ENCODE data around the gene VPS13D.
"Not testable (repeated sequence)": the region's sequence is repeated elsewhere in the genome, so short reads cannot be mapped to it uniquely, and the experiment has no call there.

Gene VPS13D

DNA sequence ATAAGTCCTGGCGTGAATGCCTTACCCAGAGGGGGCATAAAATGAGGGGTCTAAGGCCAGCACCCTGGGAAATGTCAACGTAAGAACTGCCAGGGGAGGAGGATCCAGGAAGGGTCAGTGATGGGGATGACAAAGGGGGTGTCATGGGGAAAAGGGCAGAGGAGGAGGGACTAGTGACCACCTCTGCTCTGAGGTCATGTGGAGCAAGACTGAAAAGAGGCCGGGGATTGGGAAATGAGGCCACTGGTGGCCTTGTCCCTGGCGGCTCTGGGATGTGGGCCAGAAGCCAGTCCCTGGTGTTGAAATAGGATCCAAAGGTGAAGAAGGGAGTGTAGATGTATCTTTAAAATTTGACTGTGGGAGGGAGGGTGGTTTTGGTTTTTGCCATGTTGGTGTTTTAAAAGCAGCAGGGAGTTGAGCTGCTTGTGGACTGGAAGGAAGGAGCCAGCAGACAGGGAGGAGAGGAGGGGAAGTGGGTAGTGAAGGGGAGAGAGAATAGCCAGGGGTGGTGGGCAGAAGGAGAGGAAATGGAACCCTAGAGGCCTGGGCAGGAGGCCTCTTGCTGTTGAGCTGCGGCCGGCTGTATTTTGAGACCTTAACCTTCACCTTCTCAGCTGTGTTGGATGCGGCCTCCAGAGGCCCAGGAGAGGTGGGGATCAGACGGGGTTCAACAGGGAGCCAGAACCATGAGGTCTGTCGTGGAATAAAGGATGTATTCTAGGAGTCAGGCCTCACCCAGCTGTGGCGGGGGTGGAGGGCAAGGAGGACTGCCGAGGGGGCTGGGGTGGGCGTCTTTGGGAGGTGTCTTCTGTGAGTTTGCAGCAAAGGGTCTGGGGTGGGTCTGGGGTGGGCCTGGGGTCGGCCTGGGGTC, 295.7 kb downstream of the VPS13D start:
- DNase-seq = no peak

DNA sequence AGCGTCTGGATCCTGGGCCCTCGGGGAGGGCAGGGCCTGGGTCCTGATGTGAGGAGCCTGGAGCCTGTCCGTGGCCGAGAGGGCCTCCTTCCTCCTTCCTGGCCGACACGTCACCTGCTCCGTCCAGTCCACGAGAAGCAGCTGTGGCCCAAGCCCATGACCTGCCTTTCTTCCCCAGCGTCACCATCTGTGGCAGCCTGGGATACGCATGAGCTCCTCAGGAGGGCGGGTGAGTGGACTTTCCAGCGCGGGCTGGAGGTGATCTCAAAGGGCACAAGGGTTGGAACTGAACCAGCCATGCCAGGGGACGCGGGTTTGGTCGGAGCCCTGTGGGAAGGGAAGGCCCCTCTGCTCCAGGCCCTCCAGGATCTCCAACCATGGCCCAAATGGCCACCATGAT, 297.7 kb downstream of the VPS13D start:
- DNase-seq = no peak

DNA sequence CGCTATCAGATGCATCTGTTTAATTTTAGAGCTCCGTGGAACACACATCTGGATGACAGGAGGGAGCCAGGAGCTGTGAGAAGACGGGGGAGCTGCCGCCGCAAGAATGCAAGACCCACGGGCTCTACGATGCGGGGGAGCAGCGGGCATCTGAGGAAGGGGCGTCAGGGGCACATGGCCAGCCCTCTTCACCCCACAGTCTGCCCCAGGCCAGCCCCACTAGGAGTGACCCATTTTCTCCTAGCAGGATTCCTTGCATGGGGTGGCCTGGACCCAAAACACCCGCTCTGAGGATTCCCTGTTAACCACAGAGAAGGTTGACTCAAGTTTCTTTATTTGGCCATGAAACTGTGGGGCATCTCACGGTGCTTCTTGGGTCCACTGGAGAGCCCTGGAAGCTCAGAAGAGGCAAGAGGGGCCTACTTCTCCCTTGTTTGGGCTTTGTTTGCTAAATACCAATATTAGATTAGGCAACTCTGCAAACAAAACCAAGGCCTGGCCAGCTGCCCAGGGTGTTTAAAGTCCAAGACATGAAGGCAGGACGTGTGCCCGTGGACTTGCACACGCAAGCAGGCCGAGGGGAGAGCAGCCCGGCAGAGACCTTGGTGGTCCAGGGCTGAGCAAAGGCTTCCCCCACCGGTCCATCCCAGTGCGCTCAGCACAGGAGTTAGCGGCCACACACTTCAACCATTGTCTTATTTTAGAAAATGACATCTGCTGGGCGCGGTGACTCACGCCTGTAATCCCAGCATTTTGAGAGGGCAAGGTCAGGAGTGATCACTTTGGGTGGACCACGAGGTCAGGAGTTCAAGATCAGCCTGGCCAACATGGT, 298.4 kb downstream of the VPS13D start:
- no peak for DNase-seq

DNA sequence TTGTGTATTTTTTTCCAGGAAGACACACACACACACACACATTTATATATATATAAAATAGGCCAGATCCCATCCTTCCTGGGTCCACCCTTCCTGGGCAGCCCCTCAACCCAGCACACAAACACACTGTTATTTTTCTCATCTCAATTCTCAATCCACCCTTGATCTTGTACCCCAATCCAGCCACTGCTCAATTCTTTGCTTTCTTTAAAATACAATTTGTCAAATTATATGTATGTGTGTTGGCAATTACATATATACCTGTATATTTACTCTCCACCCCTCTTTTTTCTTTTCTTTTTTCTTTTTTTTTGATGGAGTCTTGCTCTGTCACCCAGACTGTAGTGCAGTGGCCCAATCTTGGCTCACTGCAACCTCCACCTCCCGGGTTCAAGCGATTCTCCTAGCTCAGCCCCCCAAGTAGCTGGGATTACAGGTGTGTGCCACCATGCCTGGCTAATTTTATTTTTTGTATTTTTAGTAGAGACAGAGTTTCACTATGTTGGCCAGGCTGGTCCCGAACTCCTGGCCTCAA, 299.9 kb downstream of the VPS13D start:
- no peak for DNase-seq

DNA sequence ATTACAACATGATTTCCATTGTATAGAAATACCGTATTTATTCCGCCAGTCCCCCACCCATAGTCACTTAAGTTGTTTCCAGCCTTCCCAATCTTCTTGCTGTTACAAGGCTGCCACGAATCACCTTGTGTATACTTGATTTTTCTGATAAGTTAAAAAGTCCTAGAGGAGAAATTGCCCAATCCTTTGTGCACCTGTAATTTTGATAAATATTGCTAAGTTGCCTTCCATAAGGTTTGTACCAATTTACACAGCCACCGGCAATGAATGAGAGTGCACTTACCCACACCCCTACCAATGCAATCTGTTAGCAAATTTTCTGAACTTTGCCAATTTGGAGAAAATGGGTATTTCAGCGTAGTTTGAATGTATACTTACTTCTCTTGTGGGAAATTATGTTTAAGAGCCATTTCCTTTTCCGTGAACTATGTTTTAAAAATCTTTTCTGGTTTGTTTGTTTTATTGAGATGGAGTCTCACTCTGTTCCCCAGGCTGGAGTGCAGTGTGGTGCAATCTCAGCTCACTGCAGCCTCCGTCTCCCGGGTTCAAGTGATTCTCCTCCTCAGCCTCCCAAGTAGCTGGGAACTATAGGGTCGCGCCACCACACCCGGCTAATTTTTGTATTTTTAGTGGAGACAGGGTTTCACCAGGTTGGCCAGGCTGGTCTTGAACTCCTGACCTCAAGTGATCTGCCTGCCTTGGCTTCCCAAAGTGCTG, 300.8 kb downstream of the VPS13D start:
- DNase-seq = no peak

DNA sequence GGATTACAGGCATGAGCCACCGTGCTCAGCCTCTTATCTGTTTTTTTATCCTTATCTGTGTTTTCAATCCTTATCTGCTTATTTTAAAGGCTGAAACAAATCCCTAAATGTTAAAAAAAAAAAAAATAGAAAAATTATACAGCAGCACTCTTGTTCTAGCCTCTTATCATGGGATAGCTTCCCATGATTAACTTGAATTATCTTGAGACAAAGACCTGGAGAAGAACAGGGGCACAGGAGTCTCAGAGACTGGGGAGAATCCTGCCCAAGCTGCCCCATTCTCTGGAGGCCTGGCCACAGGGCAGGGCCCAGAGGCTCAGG, 301.3 kb downstream of the VPS13D start:
- DNase-seq = no peak

DNA sequence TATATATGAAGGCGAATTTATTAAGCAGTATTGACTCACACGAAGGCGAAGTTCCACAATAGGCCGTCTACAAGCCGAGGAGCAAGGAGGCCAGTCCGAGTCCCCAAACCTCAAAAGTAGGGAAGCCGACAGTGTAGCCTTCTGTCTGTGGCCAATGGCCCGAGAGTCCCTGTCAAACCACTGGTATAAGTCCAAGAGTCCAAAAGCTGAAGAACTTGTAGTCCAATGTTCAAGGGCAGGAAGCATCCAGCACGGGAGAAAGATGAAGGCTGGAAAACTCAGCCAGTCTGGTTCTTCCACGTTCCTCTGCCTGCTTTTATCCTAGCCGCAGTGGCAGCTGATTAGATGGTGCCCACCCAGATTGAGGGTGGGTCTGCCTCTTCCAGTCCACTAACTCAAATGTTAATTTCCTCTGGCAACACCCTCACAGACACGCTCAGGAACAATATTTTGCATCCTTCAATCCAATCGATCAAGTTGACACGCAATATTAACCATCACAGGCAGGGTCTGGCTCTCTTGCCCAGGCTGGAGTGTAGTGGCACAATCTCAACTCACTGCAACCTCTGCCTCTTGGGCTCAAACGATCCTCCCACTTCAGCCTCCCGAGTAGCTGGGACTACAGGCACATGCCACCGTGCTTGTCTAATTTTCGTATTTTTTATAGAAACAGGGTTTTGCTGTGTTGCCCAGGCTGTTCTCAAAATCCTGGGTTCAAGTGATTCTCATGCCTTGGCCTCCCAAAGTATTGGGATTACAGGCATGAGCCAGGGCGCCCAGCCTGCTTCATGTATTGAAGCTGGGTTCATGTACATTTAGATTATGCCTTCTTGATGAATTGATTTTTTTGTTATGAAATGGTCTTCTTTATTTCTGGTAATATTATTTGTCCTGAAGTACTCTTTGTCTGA, 302.8 kb downstream of the VPS13D start:
- no peak for DNase-seq

DNA sequence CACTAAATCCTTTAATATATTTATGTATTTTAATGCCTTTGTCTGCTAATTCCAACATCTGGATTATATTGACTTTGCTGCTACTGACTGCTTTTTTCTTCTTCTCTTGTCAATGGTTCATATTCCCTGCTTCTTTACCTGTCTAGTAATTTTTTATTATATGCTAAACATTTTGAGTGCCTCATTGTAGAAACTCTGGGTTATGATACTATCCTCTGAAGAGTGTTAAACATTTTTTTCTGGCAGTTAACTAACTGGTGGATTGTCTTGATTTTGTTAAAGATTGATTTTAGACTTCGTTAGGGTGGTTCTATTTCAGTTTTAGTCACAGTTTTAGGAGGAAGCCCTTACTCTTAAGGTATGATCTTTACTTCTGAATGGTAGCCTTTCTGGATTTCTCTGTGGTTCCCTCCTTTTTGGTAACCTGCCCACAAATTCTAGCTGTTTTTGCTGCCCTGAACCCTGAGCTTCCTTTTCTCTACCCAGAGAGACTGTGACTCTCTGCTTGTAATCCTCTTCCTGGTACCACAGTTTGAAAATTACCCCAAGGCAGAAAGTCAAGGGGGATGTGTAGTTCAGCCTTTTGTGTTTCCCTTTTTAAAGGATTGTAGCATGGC, 306.3 kb downstream of the VPS13D start:
- DNase-seq = no peak

DNA sequence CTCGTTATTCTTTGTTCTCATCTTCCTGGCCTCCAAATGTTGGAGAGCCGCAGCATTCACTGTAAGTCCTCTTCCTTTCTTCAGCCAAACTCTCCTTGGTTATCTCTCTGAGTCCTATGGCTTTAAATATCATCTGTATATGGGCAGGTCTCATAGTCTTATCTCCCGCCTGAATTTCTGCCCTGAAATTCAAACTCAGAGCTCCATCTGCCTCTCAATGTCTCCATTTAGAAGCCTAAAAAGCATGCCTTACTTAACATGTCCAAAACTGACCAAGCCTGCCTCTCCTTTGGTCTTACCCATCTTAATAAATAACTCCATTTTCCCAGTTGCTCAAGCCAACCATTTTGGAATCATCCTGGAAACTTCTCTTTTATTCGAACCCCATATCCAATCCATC, 307.5 kb downstream of the VPS13D start:
- DNase-seq = no peak

DNA sequence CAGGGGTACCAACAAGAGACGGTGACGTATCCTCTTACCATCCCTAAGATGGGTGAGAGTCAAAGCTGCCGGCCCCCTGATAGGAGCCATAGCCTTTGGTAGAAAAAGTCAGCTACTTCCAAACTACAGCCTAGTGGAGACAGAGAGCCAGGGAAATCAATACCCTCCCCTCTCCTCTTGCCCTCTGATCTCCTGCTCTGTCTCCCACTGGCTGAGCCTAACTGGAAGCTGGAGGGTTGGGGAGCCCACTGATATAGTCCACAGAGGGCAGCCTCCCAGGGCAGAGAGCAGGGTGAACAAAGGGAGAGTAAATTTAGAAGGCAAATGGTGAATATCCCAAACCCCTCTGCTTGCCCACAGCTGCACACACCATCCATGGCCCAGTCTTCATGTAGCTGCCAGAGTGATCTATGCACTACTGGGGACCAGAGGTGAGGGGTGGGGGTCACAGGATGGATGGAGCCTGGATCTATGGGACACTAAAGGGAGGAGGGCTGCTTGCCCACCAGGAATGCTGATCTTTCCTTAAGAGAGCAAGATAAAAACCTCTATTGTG, 308.2 kb downstream of the VPS13D start:
- no peak for DNase-seq

DNA sequence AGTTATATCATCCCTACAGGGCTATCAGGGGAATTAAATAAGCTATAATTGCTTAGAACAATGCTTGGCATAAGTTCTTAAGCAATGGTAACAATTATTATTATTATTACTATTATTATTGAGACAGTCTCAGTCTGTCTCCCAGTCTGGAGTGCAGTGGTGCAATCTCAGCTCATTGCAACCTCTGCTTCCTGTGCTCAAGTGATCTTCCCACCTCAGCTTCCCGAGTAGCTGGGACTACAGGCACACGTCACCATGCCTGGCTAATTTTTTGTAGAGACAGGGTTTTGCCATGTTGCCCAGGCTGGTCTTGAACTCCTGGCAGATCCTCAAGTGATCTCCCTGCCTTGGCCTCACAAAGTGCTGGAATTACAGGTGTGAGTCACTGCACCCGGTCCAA, 308.7 kb downstream of the VPS13D start:
- not testable (repeated sequence) for DNase-seq

DNA sequence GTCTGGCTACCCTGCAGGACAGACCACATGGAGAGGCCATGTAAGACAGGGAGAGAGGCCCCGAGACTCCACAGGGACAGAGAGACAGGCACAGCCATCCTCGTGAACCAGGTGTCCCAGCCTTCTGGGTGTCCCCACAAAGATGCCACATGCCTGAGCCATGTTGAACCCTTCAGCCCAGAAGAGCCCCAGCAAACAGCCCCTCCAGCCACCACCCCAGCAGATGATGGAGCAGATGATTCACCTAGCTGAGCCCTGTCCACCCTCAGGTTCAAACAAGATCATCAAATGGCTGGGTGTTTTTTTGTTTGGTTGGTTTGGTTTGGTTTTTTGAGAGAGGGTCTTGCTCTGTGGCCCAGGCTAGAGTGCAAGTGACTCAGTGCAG, 309.5 kb downstream of the VPS13D start:
- no peak for DNase-seq

DNA sequence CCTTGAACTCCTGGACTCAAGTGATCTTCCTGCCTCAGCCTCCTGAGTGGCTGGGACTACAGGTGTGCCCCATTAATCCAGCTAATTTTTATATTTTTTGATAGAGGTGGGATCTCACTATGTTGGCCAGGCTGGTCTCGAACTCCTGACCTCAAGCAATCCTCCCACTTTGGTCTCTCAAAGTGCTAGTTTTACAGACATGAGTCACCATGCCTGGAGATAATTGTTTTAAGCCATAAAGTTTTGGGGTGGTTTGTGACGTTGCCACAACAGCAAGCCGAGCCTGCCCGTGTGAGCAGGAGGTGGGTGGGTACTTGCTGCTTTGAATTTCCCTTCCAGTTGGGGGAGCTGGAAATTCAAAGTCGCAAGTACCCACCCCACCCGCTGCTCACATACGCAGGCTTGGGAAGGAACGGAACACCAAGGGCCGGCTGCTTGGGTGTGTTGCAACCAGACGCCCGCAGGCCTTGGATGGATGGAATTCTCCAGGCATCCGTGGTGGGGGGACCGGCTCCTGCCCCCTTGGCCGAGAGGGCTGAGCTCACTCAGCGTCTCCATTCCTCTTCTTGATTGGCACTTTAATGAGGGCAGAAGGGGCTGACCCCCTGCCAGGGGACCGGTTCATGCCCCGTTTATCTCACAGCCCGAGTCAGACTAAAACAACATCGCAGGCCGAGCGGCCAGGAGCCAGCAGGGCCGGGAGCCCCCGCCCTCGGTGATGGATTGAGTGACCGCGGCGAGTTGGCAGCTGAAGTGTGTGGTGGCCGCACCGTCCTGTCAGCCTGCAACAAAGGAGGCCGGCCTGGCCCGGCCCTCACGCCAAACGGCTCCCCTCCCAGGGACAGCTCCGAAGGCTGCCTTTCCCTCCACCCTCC, 310.1 kb downstream of the VPS13D start:
- DNase-seq = no peak

DNA sequence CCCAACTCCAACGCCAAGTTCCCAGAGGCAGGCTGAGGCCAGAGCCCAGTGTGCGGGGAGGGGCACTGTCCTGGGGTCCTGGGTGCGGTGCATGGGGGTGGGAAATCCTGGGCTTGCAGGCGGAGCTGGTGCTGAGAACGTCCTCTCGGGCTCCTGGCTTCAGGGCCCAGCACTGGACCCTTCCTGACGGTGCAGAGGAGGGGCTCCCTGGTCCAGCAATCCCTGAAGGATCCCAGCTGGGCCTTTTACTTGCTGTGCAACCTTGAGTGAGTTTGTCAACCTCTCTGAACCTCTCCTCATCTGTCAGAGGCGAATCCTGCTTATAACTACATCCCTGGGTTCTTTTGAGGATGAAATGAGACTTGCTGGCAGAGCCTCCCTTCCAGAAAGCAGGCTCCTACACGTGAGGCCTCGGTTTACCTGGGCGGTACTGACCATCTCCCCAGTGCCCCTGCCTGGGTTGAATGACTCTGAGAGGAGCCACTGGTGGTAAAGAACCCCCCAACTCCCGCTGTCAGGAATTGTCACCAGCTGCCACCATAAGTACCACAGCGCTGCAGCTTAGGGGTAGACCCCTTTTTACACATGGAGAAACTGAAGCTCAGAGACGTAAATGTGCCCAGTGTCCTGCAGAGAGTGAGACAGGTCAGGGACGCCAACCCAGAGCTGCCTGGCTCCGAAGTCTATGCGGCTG, 310.9 kb downstream of the VPS13D start:
- DNase-seq = no peak

DNA sequence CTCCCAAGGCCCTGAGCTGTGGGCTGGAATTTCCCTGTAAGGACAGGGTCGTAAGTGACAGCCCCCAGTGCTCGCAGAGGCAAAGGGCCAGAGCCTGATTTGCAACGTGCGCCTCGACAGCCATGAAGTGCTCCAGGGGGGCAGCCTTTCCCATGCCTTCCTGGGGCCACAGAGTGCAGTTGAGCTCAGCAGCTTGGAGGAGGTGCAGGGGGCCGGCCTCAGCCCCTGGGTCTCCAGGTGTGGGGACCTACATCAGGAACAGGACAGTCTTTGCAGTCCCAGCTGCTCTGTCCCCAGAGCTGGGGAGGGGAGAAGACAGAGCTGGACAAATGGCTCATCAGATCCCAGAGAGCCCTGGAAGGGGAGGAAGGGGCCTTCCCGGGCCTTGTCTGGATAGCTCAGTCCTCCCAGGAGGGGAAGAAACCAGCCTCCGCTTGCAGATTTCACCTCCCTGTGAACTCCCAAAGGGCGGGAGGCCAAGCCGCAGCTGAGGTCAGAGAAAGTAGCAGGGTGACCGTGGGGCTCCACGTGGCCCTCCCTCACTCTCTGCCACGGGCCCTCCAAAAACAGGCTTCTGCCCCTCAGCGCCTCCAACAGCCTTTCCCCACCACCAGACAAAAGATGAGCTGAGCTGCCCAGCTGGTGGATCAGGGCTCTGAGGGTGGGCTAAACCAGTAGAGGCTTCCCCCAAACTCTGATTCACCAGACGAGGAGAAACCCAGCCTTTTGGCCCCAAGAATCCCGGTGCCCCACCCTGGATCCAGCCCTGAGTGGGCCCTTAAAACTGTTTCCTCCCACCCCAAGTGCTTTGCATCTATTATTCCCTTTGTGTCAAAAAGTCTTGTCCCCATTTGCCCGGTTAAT, 311.7 kb downstream of the VPS13D start:
- no peak for DNase-seq

DNA sequence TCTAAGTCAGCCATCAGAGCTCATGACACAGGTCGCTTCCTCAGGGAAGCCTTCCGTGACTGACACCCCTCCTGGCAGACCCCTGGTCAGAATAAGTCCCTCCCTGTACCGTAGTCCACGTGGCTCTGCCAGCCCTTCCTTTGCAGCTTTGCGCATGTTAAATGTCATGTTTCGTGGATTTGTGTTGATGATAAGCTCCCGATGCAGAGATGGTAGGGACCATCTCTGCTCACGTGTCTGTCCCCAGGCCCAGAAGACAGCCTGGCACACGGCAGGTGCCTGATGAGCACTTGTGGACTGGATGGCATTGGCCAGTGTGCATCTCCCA, 312.3 kb downstream of the VPS13D start:
- DNase-seq = no peak

DNA sequence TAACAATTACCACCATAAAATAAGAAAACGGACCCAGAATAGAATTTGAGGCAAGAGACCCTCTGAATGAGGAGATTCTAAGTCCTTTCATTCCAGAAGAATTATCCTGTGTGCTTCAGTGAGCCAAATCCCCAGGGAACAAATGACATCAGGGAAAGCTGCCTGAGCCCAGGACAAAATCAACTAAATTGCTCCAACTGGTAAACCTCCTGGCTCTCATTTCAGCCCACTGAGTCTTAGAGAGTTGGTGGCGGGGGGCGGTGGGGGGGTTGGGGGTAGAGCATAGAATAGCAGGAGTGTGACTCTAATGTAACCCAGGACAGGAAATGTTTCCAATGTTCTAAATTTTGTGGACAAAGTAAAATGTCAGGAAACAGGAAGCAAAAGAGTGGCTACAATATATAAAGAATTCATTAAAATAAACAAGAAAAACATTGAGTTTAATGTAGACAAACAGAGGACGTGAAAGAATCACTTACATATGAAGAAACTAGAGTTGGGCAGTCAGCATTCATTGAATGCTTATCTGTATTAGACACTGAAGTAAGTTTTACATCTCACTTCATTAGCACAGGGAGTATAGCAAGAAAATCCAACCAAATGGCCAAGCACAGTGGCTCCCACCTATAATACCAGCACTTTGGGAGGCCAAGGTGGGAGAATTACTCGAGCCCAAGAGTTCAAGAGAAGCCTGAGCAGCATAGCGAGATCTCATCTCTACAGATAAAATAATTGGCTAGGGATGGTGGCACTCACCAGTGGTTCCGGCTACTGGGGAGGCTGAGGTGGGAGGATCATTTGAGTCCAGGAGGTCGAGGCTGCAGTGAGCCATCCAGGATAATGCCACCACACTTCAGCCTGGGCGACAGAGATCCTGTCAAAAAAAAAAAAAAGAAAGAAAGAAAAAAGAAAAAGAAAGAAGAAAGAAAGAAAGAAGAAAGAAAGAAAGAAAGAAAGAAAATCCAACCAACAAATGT, 313.1 kb downstream of the VPS13D start:
- no peak for DNase-seq

DNA sequence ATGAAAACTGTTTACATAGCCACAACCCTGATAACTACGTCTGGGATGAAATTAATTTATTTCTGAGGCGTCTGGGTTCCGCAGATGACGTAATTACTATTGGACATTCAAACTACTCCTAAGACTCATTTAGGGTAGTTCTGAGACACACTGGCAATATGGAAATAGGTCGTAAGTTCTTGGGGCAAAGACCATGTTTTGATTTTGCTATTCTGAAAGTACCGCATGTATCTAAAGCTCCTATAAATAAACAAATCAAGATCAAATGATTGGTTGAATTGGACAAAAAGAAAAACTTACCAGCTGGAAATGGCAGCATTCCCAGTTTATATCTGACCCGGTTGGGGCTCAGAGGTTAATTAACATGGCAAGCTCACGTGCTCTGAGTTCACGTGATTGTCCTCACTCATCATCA, 313.9 kb downstream of the VPS13D start:
- DNase-seq = no peak

All from SW 1271 (cell line).